Transverse colon (tissue), 4 donors: ENCODE measurements around the gene DCLK2.

Experiments
- POLR2A ChIP-seq: fragments of 450-650 bp; IDR thresholded peaks from one replicate; pipeline ENCODE4 v1.6.1; 2016; ENCODE audit warnings: antibody characterized with exemption, mild to moderate bottlenecking, moderate library complexity
- POLR2AphosphoS5 ChIP-seq, 3 donors: sonication (generic); formaldehyde crosslinking; IDR thresholded peaks; one replicate each; pipeline ENCODE4 v1.6.1; 2016; ENCODE audit warnings: antibody characterized with exemption in 3 of 3
- TF ChIP-seq, protein P1 (sequence below), 5 experiments: fragments of 200-600 bp in 3 of 5; fragments of 450-650 bp in 2 of 5; sonication (generic) in 3 of 5; IDR thresholded peaks; 1 replicate in 2 of 5; 2 replicates in 3 of 5; pipeline ENCODE4 v1.5.1; 2016 to 2017; ENCODE audit warnings: antibody characterized with exemption in 5 of 5, inconsistent platforms in 3 of 5, mild to moderate bottlenecking in 2 of 5, moderate library complexity in 1 of 5

DNA sequence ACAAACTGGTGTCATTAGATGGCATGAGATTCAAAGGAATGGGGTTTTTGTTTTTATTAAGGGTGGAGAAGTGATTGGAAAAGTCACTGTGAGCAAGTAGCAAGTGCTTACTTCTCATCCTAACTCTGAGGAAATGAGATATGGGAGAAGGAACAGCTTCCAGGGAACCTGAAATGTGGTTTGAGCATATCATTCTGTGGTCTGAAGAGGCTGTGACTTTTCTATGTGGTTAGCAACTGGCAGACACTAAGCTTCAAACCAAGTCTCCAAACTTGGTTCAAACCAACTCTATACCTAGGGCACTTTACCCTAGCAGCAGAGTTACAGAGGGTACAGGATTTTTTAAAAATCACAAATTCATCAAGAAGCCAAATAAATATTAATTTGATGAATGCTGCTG is 58.2 kb downstream of the DCLK2 start:
- TF ChIP-seq, protein P1, sequence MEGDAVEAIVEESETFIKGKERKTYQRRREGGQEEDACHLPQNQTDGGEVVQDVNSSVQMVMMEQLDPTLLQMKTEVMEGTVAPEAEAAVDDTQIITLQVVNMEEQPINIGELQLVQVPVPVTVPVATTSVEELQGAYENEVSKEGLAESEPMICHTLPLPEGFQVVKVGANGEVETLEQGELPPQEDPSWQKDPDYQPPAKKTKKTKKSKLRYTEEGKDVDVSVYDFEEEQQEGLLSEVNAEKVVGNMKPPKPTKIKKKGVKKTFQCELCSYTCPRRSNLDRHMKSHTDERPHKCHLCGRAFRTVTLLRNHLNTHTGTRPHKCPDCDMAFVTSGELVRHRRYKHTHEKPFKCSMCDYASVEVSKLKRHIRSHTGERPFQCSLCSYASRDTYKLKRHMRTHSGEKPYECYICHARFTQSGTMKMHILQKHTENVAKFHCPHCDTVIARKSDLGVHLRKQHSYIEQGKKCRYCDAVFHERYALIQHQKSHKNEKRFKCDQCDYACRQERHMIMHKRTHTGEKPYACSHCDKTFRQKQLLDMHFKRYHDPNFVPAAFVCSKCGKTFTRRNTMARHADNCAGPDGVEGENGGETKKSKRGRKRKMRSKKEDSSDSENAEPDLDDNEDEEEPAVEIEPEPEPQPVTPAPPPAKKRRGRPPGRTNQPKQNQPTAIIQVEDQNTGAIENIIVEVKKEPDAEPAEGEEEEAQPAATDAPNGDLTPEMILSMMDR (IDR thresholded peaks at IDR 0.05): no peak
- no peak for TF ChIP-seq POLR2AphosphoS5 (IDR thresholded peaks at IDR 0.05)
- TF ChIP-seq POLR2A: no peak
